ENCODE data around the gene PSTK. TPM values are rescaled to one million over a fixed set of nuclear protein-coding genes. Genes with fewer than 3 reads are reported as not detected.

The PSTK gene
- total RNA-seq, 1 donor = 3.6 TPM

DNA sequence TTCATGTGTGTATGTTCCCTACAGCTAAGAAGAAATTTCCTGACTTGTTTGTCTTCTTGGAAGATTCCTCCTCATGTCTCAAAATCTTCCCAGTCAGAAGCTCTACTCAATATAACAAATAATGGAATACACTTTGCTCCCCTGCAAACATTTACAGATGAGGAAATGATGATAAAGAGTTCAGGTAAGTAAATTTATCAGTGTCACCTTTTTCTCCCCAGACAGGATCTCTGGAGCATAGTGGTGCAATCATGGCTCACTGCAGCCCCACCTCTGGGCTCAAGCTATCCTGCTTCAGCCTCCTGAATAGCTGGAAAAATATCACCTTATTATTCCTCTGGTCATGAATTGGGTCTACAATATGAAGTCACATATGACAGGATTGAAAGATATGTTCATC lies 54.1 kb downstream of the PSTK start:
- Histone ChIP-seq H3K4me3 (ENCODE audit: insufficient read depth, low read length) (no peak overlapping the region), H2AFZ (ENCODE audit: low read length) (no peak overlapping the region), H4K20me1 (ENCODE audit: insufficient read depth, low read length) (no peaks in the 10 kb centered on the region), H3K79me2 (ENCODE audit: insufficient read depth, low read length) (no peaks in the 10 kb centered on the region), H3K4me1 (ENCODE audit: insufficient read depth, low read length) (no peaks in the 10 kb centered on the region), H3K9me3 (ENCODE audit: low read depth, low read length) (no peaks in the 10 kb centered on the region), H3K27me3 (ENCODE audit: insufficient read depth, low read length) (no peaks in the 10 kb centered on the region), H3K36me3 (ENCODE audit: insufficient read depth, low read length) (no peaks in the 10 kb centered on the region), H3K4me2 (ENCODE audit: insufficient read depth, low read length) (no peak overlapping the region), H3K27ac (ENCODE audit: low read depth, low read length) (no peak overlapping the region)
- TF ChIP-seq, protein P1, sequence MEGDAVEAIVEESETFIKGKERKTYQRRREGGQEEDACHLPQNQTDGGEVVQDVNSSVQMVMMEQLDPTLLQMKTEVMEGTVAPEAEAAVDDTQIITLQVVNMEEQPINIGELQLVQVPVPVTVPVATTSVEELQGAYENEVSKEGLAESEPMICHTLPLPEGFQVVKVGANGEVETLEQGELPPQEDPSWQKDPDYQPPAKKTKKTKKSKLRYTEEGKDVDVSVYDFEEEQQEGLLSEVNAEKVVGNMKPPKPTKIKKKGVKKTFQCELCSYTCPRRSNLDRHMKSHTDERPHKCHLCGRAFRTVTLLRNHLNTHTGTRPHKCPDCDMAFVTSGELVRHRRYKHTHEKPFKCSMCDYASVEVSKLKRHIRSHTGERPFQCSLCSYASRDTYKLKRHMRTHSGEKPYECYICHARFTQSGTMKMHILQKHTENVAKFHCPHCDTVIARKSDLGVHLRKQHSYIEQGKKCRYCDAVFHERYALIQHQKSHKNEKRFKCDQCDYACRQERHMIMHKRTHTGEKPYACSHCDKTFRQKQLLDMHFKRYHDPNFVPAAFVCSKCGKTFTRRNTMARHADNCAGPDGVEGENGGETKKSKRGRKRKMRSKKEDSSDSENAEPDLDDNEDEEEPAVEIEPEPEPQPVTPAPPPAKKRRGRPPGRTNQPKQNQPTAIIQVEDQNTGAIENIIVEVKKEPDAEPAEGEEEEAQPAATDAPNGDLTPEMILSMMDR (IDR thresholded peaks at IDR 0.05; ENCODE audit: extremely low read depth, low read depth, low read length) = no peak
- DNase-seq (ENCODE audit: insufficient read length, low spot score, missing footprints) = no peak

DNA sequence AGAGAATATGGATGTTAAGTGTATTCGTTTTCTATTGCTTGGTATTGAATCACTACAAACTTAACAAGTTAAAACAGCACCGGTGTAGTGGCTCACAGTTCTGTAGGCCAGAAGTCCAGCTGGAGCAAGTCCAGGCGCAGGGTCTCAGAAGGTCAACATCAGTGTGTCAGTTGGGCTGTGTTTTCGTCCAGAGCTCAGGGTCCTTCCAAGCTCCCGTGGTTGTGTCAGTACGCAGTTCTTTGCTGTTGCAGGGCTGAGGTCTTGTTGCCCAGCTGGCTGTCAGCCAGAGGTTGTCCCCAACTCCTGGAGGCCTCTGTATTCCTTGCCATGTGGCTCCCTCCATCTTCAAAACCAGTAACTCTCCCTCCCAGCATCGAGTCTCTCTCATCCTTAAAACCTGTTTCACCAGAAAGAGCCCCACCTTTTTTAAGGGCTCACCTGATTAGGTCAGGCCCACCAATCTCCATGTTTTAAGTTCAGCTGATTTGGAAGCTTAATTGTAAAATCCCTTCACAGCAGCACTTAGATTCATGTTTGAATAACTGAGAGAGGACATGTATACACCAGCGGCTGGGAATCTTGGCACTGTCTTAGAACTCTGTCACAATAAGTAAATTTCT lies 55.4 kb downstream of the PSTK start:
- no peaks in the 10 kb centered on the region for H3K9me3 ChIP-seq (ENCODE audit: low read depth, low read length)
- H3K4me2 ChIP-seq (ENCODE audit: insufficient read depth, low read length) = no peak overlapping the region
- no peaks in the 10 kb centered on the region for H3K36me3 ChIP-seq (ENCODE audit: insufficient read depth, low read length)
- TF ChIP-seq, protein P1 (IDR thresholded peaks at IDR 0.05; ENCODE audit: extremely low read depth, low read depth, low read length) = no peak
- no peak overlapping the region for H3K4me3 ChIP-seq (ENCODE audit: insufficient read depth, low read length)
- no peak overlapping the region for H2AFZ ChIP-seq (ENCODE audit: low read length)
- H3K27me3 ChIP-seq (ENCODE audit: insufficient read depth, low read length) = no peaks in the 10 kb centered on the region
- H3K79me2 ChIP-seq (ENCODE audit: insufficient read depth, low read length) = no peaks in the 10 kb centered on the region
- DNase-seq (ENCODE audit: insufficient read length, low spot score, missing footprints) = no peak
- no peaks in the 10 kb centered on the region for H4K20me1 ChIP-seq (ENCODE audit: insufficient read depth, low read length)
- H3K27ac ChIP-seq (ENCODE audit: low read depth, low read length) = no peak overlapping the region
- no peaks in the 10 kb centered on the region for H3K4me1 ChIP-seq (ENCODE audit: insufficient read depth, low read length)

DNA sequence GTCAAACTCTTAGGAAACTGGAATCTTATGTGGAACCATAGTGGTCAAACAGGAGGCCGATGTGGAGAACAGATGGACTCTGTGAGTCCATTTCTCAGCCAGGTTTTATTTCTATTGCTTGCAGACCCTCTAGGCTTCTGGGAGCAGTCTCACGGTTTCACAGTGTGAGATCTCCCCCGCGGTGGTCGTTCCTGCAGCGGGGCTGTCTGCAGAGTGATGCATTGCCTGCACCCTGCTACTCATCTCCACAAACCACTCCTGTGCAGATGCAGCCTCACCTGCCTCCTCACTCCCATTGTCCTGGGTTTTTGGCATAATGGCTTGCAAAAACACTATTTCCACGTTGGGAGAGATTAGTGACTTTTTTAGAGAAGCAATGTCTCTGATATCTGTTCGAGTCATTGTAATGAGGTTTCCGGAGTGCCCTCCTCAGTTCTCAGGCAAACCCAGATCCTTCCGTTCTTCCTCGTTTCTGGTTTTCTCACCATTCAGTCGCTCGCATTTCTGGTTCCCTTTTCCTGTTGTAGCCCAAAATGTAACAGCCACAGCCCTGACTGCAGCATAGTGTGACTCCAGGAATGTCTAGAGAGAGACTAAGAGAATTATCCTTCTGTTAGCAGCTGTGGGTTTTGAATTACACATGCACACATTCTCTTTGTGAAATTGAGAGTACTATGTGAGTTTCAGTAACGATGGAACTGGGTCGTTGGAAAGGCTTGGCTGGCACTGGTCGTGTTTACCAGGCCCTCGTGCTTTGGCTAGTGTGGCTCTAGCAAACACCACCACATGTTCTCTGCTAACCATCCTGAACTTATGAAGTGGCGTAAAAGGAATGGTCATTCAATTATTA lies 58.8 kb downstream of the PSTK start:
- no peak overlapping the region for H3K4me2 ChIP-seq (ENCODE audit: insufficient read depth, low read length)
- H3K36me3 ChIP-seq (ENCODE audit: insufficient read depth, low read length) = no peaks in the 10 kb centered on the region
- H3K4me3 ChIP-seq (ENCODE audit: insufficient read depth, low read length) = no peak overlapping the region
- no peaks in the 10 kb centered on the region for H3K9me3 ChIP-seq (ENCODE audit: low read depth, low read length)
- H3K27ac ChIP-seq (ENCODE audit: low read depth, low read length) = no peak overlapping the region
- no peak overlapping the region for H2AFZ ChIP-seq (ENCODE audit: low read length)
- no peaks in the 10 kb centered on the region for H3K79me2 ChIP-seq (ENCODE audit: insufficient read depth, low read length)
- H3K27me3 ChIP-seq (ENCODE audit: insufficient read depth, low read length) = no peaks in the 10 kb centered on the region
- DNase-seq (ENCODE audit: insufficient read length, low spot score, missing footprints) = no peak
- no peaks in the 10 kb centered on the region for H4K20me1 ChIP-seq (ENCODE audit: insufficient read depth, low read length)
- TF ChIP-seq, protein P1 (IDR thresholded peaks at IDR 0.05; ENCODE audit: extremely low read depth, low read depth, low read length) = no peak
- H3K4me1 ChIP-seq (ENCODE audit: insufficient read depth, low read length) = no peaks in the 10 kb centered on the region

DNA sequence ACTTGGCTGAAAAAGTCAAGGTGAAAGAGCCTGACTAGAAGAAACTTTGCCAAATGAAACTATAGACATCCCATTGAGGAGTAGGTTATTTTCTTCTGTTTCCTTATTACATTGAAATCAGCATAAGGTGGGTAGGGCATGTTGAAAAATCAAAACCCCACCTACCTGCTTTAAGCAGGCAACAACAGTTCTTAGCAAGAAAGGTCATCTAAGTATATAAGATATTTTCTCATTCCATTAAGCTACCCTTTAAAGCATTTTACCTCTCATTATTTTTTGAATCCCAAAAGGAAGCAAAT lies 59.4 kb downstream of the PSTK start:
- H3K36me3 ChIP-seq (ENCODE audit: insufficient read depth, low read length) = no peaks in the 10 kb centered on the region
- TF ChIP-seq, protein P1 (IDR thresholded peaks at IDR 0.05; ENCODE audit: extremely low read depth, low read depth, low read length) = no peak
- H4K20me1 ChIP-seq (ENCODE audit: insufficient read depth, low read length) = no peaks in the 10 kb centered on the region
- H3K4me1 ChIP-seq (ENCODE audit: insufficient read depth, low read length) = no peaks in the 10 kb centered on the region
- no peaks in the 10 kb centered on the region for H3K79me2 ChIP-seq (ENCODE audit: insufficient read depth, low read length)
- H2AFZ ChIP-seq (ENCODE audit: low read length) = no peak overlapping the region
- H3K9me3 ChIP-seq (ENCODE audit: low read depth, low read length) = no peaks in the 10 kb centered on the region
- no peaks in the 10 kb centered on the region for H3K27me3 ChIP-seq (ENCODE audit: insufficient read depth, low read length)
- no peak overlapping the region for H3K27ac ChIP-seq (ENCODE audit: low read depth, low read length)
- no peak overlapping the region for H3K4me2 ChIP-seq (ENCODE audit: insufficient read depth, low read length)
- H3K4me3 ChIP-seq (ENCODE audit: insufficient read depth, low read length) = no peak overlapping the region
- no peak for DNase-seq (ENCODE audit: insufficient read length, low spot score, missing footprints)

Measured in osteoblast (primary cell).